HG02678 (cell line): ENCODE results near the gene NRBP1.
A peak's percentile ranks its signal among the peaks of the same experiment; 100 is the strongest.
"Not testable (repeated sequence)": the region's sequence is repeated elsewhere in the genome, so short reads cannot be mapped to it uniquely, and the experiment has no call there.

Source experiments
- ATAC-seq: cut with Tn5 transposase; IDR thresholded peaks from one replicate; pipeline ENCODE4 v1.9.1; 2021; ENCODE audit warnings: mild to moderate bottlenecking, moderate library complexity; ENCODE audit not compliant: unreplicated experiment

Gene NRBP1

DNA sequence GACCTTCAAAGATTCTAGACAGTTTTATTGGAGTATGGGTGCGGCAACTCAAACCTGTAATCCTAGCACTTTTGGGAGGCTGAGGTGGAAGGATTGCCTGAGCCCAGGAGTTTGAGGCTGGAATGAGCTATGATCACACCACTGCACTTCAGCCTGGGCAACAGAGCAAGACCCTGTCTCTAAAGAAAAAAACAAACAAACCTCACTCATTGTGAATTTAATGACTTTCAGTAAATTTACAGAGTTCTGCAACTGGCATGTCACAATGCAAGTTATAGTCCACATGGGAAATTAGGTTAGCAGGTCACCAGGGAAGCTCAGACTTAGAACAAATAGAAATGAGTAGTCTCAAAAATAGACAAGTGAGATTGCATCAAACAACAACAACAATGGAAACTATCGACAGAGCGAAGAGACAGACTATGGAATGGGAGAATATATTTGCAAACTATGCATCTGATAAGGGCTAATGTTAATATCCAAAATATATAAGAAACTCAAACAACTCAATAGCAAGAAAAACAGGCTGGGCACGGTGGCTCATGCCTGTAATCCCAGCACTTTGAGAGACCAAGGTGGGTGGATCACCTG, 6.7 kb upstream of the NRBP1 start:
- no peak for ATAC-seq

DNA sequence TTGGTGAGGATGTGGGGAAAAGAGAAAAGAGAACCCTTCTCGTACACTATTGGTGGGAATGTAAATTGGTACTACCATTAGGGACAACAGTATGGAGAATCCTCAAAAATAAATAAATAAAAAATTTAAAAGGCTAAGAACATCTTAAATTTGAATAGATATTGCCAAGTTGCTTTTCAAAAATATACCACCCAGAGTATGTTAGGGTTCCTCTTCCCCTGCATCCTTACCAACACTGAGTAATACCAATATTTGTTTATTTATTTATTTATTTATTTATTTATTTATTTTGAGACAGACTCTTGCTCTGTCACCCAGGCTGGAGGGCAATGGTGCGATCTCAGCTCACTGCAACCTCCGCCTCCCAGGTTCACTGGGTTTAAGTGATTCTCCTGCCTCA, 5.5 kb upstream of the NRBP1 start:
- no peak for ATAC-seq

DNA sequence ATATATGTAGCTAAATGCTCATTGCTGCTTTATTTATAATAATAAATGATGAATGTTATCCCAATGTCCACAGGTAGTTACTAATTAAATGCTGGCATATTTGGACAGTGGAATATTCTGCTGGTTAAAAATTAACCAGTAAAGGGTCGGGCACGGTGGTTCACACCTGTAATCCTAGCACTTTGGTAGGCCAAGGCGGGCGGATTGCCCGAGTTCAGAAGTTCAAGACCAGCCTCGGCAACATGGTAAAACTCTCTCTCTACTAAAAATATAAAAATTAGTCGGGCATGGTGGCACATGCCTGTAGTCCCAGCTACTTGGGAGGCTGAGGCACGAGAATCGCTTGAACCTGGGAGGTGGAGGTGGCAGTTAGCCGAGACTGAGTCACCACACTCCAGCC, 3.4 kb upstream of the NRBP1 start:
- ATAC-seq = not testable (repeated sequence)

DNA sequence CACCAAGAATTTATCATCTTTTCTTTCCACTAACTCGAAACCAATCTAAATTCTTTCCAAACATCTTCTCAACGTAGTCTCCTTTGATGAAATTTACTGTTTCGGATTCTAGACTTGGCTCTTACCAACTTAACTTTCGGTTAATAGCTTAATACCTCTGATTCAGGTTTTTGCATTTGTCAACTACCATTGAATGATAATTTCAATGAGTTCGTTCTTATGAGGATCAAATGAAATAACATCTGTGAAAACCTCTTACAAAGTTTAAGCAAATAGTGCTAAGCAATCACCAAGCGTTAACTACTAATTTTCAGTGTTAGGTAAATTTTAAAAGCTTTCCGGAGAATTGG, 593 bp upstream of the NRBP1 start:
- ATAC-seq = no peak

DNA sequence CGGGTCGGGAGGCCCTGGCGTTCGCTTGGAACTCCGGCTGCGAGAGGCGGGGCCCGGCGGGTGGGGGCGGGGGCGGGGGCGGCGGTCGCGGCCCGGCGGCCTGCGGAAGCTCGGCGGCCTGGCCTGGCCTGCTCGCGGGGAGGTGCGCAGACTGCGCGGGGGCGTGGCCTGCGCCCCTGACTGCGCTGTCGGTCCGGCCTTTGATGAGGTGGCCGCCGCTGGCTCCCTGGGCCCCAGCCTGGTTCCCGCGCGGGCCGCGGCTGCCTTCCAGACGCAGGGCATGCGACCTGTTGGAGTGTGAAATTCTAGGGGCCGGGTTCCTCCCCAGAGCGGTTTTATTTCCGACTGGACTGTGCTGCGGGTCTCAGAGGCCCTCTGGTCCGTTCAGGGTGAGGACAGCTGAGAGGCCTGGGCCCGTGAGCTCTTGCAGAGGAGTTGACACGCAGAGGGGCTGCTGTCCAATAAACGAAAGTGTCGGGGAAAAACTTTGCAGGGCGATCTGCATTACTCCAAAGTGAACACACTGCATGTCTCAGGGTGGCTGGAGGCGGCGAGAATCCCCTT, 629 bp downstream of the NRBP1 start:
- peak; percentile 67 for ATAC-seq

DNA sequence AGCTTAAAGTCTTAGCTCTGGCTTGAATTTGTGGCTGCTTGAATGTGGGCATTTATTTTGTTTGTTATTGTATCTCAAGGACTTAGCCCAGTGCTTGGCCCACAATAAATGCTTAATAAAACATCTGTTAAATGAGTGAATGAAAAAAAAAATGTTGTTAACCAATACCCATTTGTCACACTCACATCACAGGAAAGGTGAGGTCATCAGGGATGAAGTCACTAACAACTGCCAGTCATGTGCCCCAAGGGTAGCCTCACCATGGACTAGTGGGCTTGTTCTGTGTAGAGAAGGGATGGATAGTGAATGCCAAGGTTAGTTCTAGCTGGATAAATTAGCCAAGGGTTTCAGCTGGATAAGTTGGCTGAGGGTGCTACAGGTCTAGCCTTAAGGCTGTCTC, 3.0 kb downstream of the NRBP1 start:
- ATAC-seq = no peak

DNA sequence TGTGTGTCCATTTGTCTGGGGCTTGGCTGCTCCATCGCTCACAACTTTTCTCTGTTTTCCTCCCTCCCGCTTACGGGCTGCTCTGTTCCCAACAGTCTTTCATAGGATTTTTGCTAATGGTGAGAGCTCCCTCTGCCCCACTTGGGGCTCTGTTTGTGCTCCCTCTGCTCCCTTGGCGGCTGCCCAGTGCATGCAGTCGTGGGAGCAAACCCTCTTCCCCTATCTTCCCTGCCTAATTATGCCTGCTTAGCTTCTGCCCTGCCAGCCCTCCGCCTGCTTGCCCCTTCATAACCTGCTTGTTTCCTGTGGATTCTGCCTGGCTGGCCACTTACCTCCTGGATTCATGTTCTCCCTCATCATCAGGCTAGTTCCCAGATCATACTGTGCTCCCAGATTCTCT, 7.2 kb downstream of the NRBP1 start:
- no peak for ATAC-seq

DNA sequence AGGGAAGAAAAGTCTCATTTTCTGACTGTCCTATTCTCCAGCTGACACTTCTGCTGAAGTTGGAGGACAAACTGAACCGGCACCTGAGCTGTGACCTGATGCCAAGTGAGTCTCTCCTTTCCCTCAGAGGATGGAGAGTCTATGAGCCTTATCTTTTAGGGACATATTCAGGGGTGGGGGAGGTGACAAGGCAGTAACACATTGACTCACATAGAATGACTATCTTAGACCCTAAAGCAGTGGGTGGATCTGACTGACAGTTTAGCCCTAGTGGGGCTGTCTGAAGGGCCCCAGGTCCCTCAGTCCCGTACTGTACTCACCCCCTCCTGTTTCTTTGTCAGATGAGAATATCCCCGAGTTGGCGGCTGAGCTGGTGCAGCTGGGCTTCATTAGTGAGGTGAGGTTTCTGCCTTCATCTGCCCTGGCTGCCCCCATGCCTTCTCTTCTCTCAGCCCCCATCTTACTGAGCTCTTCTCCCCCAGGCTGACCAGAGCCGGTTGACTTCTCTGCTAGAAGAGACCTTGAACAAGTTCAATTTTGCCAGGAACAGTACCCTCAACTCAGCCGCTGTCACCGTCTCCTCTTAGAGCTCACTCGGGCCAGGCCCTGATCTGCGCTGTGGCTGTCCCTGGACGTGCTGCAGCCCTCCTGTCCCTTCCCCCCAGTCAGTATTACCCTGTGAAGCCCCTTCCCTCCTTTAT, 12.9 kb downstream of the NRBP1 start:
- no peak for ATAC-seq

DNA sequence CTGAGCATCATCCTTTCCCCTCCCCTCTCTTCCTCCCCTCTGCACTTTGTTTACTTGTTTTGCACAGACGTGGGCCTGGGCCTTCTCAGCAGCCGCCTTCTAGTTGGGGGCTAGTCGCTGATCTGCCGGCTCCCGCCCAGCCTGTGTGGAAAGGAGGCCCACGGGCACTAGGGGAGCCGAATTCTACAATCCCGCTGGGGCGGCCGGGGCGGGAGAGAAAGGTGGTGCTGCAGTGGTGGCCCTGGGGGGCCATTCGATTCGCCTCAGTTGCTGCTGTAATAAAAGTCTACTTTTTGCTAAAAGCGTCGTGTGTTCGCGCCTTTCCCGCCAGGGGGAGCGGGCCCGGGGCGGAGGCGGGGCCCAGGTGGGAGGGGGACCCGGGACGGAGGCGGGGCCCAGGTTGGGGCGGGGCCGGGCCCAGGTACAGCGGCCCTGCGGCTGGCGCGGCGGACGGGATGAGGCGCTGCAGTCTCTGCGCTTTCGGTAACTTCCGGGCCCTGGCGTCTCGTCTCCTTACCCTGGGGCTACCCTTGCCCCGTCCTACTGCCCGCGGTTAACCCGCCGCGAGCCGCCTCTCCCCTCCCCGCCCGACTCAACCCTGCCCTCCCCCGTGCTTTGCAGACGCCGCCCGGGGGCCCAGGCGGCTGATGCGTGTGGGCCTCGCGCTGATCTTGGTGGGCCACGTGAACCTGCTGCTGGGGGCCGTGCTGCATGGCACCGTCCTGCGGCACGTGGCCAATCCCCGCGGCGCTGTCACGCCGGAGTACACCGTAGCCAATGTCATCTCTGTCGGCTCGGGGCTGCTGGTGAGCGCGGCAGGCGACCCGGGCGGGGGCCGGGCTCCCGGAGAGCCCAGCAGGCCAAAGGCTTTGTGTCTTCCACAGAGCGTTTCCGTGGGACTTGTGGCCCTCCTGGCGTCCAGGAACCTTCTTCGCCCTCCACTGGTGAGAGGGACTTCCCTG, 13.8 kb downstream of the NRBP1 start, which contains the start of gene KRTCAP3:
KRTCAP3 (plus strand) TSS at position 424 of the 962 bp plus-strand sequence; CDS start at position 456, 32 bp downstream.
- no peak for ATAC-seq

DNA sequence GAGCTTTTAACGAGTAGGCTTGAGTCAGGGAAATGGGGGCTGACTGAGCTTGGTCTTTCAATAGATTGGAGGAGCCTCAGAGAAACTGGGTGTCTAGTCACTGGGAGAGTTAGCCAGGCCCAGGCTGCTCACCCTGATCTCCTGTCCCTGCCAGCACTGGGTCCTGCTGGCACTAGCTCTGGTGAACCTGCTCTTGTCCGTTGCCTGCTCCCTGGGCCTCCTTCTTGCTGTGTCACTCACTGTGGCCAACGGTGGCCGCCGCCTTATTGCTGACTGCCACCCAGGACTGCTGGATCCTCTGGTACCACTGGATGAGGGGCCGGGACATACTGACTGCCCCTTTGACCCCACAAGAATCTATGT, 14.5 kb downstream of the NRBP1 start:
- no peak for ATAC-seq

DNA sequence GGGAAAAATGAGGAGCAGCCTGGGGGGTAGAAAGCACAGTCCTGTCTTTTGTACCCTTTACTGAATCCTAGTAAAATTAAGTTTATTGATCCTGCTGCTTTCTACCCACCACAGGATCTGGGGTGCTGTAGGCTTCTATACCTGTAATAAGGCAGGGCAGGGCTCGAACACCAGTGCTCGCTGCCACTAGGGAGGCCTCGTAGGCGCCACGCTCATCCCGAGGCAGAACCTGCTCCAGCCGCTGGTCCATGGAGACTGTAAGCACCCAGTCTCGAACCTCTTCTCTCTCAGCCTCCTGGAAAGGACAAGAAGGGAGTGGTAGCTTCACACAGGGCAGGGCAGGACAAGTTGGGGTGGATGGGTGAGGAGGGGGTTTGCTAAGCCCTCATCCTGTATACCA, 16.7 kb downstream of the NRBP1 start:
- ATAC-seq = no peak

DNA sequence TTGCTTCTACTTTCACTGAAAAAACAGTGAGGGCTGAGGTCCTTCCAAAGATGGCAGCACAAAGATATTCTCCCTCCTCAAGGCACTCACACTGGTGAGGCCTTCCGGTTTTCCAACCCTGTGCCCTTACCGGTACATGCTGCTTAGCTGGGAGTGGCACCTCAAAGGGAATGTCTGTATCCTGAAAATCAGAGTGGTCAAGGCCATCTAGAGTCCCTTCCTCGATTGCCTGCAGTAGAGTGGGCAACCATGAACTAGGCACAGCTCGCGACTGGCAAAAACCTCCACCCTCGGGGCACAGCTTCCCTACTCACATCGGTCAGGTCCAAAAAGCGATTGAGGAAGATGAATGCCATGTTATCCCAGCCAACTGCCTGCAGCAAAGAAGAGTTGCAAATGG, 17.2 kb downstream of the NRBP1 start:
- no peak for ATAC-seq

DNA sequence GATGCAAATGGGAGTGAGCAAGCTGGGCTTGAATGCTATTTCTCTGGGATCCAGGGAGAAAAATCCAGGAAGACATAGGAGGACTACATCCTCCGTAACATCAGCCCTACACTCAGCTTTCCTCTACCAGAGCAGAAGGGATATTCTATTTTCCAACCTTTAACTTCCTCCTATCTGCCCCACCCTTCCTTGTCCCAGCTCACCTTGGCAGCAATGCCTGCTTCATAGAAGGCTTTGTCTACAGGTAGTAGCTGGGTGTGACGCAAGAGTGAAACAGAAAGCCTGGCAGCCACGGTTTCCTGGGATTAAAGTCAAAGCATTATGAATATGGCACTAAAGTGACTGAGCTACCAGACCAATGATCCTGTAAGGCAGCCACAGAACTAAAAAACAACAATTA, 17.6 kb downstream of the NRBP1 start:
- no peak for ATAC-seq

DNA sequence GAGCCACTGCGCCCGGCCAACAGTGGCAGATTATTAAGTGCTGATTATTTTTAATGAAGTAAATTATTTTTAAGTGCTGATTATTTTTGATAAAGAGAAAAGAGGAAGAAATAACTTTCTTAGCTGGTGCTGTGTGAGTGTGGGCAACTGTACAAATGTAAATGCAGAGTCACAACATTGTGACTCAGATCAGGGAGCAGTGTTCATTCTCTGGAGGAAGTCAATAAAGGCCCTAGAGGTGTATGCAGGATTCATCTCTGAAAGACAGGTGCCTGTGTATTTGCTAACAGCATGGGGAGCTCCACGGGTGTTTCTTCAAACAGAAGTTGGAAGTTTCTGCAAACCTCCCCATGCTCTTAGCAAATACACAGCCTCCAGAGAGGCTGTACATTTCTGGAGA, 19.9 kb downstream of the NRBP1 start:
- ATAC-seq = no peak

DNA sequence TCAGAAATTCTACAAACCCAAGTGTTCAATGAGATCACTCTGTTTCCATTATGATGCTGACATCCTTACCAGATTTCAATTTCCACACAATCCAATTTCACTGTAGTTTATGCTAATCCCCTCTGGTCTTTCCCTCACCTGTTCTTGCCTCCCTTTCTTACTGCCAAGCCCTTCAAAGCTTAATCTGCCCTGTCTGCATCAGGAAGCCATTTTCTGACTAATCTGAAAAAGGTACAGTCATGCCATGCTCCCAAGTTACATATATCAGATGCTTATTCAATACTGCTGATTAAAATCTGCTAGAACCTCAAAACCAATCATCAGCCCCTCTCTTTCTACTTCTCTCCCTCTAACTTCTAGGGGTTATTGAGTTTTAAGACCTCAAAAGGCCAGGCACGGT, 22.7 kb downstream of the NRBP1 start:
- no peak for ATAC-seq

DNA sequence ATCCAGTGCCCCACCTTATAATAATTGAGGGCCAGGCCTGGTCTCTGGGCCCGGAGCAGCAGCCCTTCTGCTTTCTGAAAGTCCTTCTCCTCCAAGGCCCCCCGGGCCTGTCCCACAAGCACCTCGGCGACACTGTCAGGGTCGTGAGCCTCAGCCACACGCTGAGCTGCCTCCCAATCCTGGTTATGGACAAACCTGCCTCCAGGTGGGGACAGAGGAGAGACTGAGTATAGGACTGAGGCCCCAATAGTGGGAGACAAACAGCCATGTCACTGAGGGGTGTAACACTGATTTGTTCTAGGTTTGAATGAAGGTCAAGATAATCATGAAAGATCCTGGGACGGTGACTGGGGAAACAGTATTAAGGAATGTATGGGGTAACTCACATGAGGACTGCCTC, 25.5 kb downstream of the NRBP1 start:
- ATAC-seq = no peak

DNA sequence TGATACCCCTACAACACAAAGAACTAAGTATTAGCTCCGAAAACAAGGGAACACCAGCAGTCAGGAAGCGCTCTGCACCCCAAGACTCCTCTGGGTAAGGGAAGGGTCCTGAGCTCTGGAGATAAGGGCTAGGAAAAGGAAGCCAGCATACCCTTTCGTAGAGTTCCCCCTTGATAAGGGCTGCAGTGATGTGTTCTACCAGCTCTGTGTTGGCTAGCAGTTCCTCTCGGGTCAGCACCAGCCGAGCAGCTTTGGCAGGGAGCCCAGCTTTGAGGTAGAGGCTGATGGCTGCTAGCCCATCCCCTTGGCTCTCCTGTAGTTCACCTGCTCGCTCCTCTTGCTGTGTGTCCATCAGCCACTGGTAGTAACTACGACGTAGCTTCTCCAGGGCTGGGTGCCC, 32.7 kb downstream of the NRBP1 start:
- ATAC-seq = no peak

DNA sequence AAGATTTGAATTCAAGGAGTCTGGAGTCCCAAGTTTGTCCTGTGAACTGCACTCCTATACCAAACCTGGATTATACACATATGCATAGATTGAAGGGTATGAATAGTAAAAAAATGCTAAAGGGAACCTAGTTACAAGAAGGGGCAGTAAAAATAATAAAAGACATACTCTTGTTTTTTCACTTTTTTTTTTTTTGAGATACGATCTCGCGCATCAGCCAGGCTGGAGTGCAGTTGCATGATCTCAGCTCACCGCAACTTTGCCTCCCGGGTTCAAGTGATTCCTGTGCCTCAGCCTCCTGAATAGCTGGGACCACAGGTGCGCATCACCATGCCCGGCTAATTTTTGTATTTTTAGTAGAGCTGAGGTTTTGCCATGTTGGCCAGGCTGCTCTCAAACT, 36.0 kb downstream of the NRBP1 start:
- no peak for ATAC-seq

DNA sequence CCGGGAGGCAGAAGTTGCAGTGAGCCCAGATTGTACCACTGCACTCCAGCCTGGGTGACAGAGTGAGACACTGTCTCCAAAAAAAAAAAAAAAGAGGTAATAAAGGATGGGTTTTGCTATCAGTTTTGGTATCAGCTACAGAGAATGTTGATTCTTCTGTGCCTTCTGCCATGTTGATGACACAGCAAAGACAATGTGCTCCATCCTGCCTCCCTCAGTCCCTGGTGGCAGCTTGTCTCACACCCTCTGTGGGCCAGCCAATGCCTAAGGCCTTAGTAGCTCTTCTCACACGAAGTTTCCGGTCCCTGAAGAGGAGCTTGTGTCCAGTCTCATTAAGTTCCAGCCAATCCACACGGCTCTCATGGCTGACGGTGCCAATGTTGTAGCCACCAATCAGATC, 43.5 kb downstream of the NRBP1 start:
- no peak for ATAC-seq

DNA sequence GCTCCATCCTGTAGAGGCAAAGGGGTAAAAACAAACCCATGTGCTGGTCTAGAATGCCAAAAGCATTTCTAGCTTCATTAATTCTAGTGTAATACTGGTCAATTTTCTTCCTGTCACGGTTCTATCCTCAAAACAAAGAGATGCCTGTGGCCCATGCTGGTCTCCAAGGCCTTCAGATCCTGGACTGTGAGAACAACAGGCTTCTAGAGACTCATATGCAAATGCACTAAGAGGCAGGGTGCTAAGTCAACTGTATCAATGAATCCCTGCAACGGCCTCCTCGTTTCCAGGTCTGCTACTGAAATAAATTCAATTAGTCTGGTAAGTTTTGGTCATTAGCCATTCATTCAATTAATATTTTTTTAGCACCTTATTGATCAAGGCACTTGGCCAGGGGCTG, 57.1 kb downstream of the NRBP1 start:
- ATAC-seq = no peak

DNA sequence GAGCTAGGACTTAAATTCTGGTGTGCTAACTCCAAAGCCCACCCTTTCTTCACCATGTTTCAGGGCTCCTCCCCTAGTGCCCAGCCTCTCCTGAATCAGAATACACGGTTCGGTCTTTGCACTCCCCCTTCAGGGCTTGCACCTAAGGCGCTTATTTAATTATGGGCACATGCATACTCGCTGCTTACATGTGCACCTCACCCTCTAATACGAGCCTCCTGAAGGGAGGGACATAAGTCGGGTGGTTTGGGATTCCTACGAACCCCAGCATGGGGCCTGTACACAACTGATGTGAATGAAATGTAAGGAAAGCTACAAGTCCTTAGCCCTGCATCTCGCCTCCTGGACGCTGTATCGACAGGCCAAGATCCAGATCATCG, 60.7 kb downstream of the NRBP1 start:
- no peak for ATAC-seq
